Hepatocyte (in vitro differentiated cells): ENCODE data around the gene PAX5.

Experiments
- CTCF ChIP-seq: fragments of 200-600 bp; sonication (generic); IDR thresholded peaks from 2 replicates; pipeline ENCODE4 v1.5.1; 2016; ENCODE audit warnings: antibody characterized with exemption, mild to moderate bottlenecking; ENCODE audit not compliant: poor library complexity
- EZH2 ChIP-seq: fragments of 200-600 bp; sonication (generic); IDR thresholded peaks from 2 replicates; pipeline ENCODE4 v1.6.1; 2016; ENCODE audit warnings: antibody characterized with exemption, mild to moderate bottlenecking, borderline replicate concordance

- no peak for TF ChIP-seq CTCF
- TF ChIP-seq EZH2, result peak; percentile 98
These were observed 353 bp upstream of the PAX5 start for GRCh38 chr9:37034305-37034937.
